Measurements from ENCODE around the gene FLOT2.

DNA sequence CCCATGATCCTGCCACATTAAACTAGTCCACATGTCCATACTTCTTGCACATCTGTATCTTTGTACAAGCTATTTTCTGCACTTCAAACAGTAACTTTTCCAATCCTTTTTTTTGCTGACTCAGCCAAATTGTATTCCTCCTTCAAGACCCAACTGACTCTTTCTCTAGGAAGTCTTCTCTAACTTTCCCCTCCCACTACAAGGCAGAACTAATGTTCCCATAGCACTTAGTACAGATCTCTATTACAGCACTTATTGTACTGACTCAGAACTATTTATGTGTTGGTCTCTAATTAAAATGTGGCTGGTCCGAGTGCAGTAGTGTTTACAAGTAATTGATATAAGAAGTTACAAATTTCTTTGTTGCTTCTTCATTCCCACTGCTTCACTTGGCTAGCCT is 63.1 kb downstream of the FLOT2 start:
- TF ChIP-seq, protein P1, sequence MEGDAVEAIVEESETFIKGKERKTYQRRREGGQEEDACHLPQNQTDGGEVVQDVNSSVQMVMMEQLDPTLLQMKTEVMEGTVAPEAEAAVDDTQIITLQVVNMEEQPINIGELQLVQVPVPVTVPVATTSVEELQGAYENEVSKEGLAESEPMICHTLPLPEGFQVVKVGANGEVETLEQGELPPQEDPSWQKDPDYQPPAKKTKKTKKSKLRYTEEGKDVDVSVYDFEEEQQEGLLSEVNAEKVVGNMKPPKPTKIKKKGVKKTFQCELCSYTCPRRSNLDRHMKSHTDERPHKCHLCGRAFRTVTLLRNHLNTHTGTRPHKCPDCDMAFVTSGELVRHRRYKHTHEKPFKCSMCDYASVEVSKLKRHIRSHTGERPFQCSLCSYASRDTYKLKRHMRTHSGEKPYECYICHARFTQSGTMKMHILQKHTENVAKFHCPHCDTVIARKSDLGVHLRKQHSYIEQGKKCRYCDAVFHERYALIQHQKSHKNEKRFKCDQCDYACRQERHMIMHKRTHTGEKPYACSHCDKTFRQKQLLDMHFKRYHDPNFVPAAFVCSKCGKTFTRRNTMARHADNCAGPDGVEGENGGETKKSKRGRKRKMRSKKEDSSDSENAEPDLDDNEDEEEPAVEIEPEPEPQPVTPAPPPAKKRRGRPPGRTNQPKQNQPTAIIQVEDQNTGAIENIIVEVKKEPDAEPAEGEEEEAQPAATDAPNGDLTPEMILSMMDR (conservative IDR thresholded peaks at IDR 0.05) = no peak
- TF ChIP-seq ZFX (IDR thresholded peaks at IDR 0.05) = no peak
